Keratinocyte (primary cell): ENCODE measurements around the gene MMD2. TPM values are rescaled to one million over a fixed set of nuclear protein-coding genes. Genes with fewer than 3 reads are reported as not detected.

ENCODE experiments used
- DNase-seq: peaks from one replicate; pipeline ENCODE4 v3.0.0-alpha.2; 2011; ENCODE audit warnings: low read depth, missing footprints, low spot score
- FAIRE-seq: peaks from 2 replicates; lab custom pipeline; 2011; peaks lifted over from hg19 to GRCh38; lab: Jason Lieb, UNC
- H2AFZ ChIP-seq: 2 replicates; pipeline ENCODE4 v1.6.0; 2012; ENCODE audit warnings: low read length, control low read depth, inconsistent platforms; ENCODE audit not compliant: control insufficient read depth
- H3K27ac ChIP-seq: 2 replicates; pipeline ENCODE4 v1.5.1; 2011; ENCODE audit warnings: low read length; ENCODE audit not compliant: control insufficient read depth, insufficient read depth
- H3K27me3 ChIP-seq: 3 replicates; pipeline ENCODE4 v1.6.0; 2011; ENCODE audit warnings: low read length; ENCODE audit not compliant: control insufficient read depth, insufficient read depth; ENCODE audit errors: extremely low read depth
- H3K36me3 ChIP-seq, 2 experiments: 2 replicates in 1 of 2; 3 replicates in 1 of 2; pipeline ENCODE4 v1.5.1; 2011; ENCODE audit warnings: low read length in 2 of 2, mild to moderate bottlenecking in 1 of 2; ENCODE audit not compliant: control insufficient read depth in 2 of 2, insufficient read depth in 2 of 2; ENCODE audit errors: extremely low read depth in 1 of 2
- H3K4me1 ChIP-seq: 3 replicates; pipeline ENCODE4 v1.5.1; 2011; ENCODE audit warnings: low read length; ENCODE audit not compliant: control insufficient read depth, insufficient read depth; ENCODE audit errors: extremely low read depth
- H3K4me2 ChIP-seq: 3 replicates; pipeline ENCODE4 v1.6.0; 2011; ENCODE audit warnings: low read depth, low read length; ENCODE audit not compliant: control insufficient read depth, insufficient read depth; ENCODE audit errors: extremely low read depth
- H3K4me3 ChIP-seq, 3 experiments: fragments of 200-600 bp in 1 of 3; sonication (generic) in 1 of 3; 2 replicates in 2 of 3; 3 replicates in 1 of 3; pipeline ENCODE4 v1.5.1; 2011 to 2016; ENCODE audit warnings: low read length in 3 of 3, mild to moderate bottlenecking in 3 of 3, control low read depth in 2 of 3, inconsistent platforms in 1 of 3, low read depth in 1 of 3, mixed read lengths in 1 of 3, mixed run types in 1 of 3, moderate library complexity in 1 of 3; ENCODE audit not compliant: control insufficient read depth in 2 of 3, insufficient read depth in 2 of 3; ENCODE audit errors: extremely low read depth in 1 of 3
- H3K79me2 ChIP-seq: 2 replicates; pipeline ENCODE4 v1.6.0; 2012; ENCODE audit warnings: low read length; ENCODE audit not compliant: control insufficient read depth, insufficient read depth
- H3K9ac ChIP-seq: 3 replicates; pipeline ENCODE4 v1.6.0; 2011; ENCODE audit warnings: low read length; ENCODE audit not compliant: control insufficient read depth, insufficient read depth; ENCODE audit errors: extremely low read depth
- H3K9me1 ChIP-seq: 3 replicates; pipeline ENCODE4 v1.6.0; 2011; ENCODE audit warnings: low read length; ENCODE audit not compliant: control insufficient read depth, insufficient read depth; ENCODE audit errors: extremely low read depth
- H3K9me3 ChIP-seq: 2 replicates; pipeline ENCODE4 v1.5.1; 2012; ENCODE audit warnings: low read depth, low read length; ENCODE audit not compliant: control insufficient read depth
- H4K20me1 ChIP-seq: 3 replicates; pipeline ENCODE4 v1.6.0; 2011; ENCODE audit warnings: low read length; ENCODE audit not compliant: control insufficient read depth, insufficient read depth; ENCODE audit errors: extremely low read depth
- EZH2 ChIP-seq: IDR thresholded peaks from one replicate; pipeline ENCODE4 v1.6.1; 2012; ENCODE audit warnings: inconsistent platforms, mild to moderate bottlenecking, low read length, moderate library complexity
- dilution Hi-C: fragments of 300-500 bp; cut with MboI; formaldehyde crosslinking; loops from one replicate; pipeline ENCODE4 v1.7.0; 2020; ENCODE audit warnings: low sequenced_read_pairs; ENCODE audit not compliant: extremely low pct_ligation_motif_present
- polyA plus RNA-seq, 5 experiments: library from polyadenylated mRNA; depleted of rRNA in 3 of 5; stranded (reverse) in 3 of 5; stranded (forward) in 1 of 5; unstranded in 1 of 5; fragments of >200 nt; gene quantifications; 1 replicate in 1 of 5; 2 replicates in 3 of 5; 3 replicates in 1 of 5; pipeline versions ENCODE4 v1.2.1 to v1.2.3, GENCODE V29; 2011 to 2012; ENCODE audit warnings: missing spikeins in 2 of 5, low read depth in 1 of 5, low replicate concordance in 1 of 5
- TF ChIP-seq, protein P1 (sequence below), 3 experiments: IDR thresholded peaks in 1 of 3; conservative IDR thresholded peaks in 1 of 3; optimal IDR thresholded peaks in 1 of 3; 2 replicates in 2 of 3; 3 replicates in 1 of 3; pipeline versions ENCODE3 to v1.5.1; 2011; ENCODE audit warnings: low read length in 3 of 3, mild to moderate bottlenecking in 3 of 3, moderate library complexity in 2 of 3, control low read depth in 1 of 3, inconsistent platforms in 1 of 3; ENCODE audit not compliant: insufficient read depth in 2 of 3; ENCODE audit errors: extremely low read depth in 1 of 3

MMD2 gene
- polyA plus RNA-seq, 1 donor (not counting 4 experiments of a cell fraction or from before 2014, with no cell fraction given): not detected

DNA sequence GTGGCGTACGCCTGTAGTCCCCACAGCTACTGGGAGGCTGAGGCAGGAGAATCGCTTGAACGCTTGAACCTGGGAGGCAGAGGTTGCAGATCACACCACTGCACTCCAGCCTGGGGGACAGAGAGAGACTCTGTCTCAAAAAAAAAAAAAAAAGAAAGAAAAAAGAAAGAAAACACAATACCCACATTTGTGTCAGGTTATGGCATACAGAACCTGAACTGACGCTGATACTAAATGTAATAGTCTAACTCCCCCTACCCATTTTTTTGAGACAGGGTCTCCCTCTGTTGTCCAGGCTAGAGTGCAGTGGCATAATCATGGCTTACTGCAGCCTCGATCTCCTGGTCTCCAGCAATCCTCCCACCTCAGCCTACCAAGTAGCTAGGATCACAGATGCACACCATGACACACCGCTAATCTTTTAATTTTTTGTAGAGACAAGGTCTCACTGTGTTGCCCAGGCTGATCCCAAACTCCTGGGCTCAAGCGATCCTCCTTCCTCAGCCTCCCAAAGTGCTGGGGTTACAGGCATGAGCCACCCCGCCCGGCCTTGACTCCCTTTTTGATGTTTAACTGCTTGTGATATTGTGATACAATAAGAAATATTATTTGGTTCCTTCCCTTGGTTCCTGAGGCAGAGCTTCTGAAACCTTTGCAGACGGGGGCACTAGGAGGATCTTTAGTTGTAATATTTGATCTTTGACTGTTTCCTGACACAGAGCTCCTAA lies 6.5 kb upstream of the MMD2 start:
- H3K9me1 ChIP-seq: no peaks in the 10 kb centered on the region
- H3K4me2 ChIP-seq: no peak overlapping the region
- no peak overlapping the region for H3K4me3 ChIP-seq
- H3K4me1 ChIP-seq: no peaks in the 10 kb centered on the region
- no peaks in the 10 kb centered on the region for H3K79me2 ChIP-seq
- no peak for TF ChIP-seq EZH2
- TF ChIP-seq, protein P1, sequence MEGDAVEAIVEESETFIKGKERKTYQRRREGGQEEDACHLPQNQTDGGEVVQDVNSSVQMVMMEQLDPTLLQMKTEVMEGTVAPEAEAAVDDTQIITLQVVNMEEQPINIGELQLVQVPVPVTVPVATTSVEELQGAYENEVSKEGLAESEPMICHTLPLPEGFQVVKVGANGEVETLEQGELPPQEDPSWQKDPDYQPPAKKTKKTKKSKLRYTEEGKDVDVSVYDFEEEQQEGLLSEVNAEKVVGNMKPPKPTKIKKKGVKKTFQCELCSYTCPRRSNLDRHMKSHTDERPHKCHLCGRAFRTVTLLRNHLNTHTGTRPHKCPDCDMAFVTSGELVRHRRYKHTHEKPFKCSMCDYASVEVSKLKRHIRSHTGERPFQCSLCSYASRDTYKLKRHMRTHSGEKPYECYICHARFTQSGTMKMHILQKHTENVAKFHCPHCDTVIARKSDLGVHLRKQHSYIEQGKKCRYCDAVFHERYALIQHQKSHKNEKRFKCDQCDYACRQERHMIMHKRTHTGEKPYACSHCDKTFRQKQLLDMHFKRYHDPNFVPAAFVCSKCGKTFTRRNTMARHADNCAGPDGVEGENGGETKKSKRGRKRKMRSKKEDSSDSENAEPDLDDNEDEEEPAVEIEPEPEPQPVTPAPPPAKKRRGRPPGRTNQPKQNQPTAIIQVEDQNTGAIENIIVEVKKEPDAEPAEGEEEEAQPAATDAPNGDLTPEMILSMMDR (optimal IDR thresholded peaks at IDR 0.05 in 1 of 3, IDR thresholded peaks at IDR 0.05 in 1 of 3, conservative IDR thresholded peaks at IDR 0.05 in 1 of 3; ENCODE audit: extremely low read depth in 1 of 3, insufficient read depth in 2 of 3, low read length in 3 of 3): no peak
- H2AFZ ChIP-seq: no peak overlapping the region
- DNase-seq: no peak
- no peak for FAIRE-seq
- peaks cover 3% of the 10 kb centered on the region for H3K27me3 ChIP-seq
- dilution Hi-C loops: no loop called here
- H4K20me1 ChIP-seq: no peaks in the 10 kb centered on the region
- no peak overlapping the region for H3K27ac ChIP-seq
- no peaks in the 10 kb centered on the region for H3K9me3 ChIP-seq
- no peak overlapping the region for H3K9ac ChIP-seq
- no peaks in the 10 kb centered on the region for H3K36me3 ChIP-seq

DNA sequence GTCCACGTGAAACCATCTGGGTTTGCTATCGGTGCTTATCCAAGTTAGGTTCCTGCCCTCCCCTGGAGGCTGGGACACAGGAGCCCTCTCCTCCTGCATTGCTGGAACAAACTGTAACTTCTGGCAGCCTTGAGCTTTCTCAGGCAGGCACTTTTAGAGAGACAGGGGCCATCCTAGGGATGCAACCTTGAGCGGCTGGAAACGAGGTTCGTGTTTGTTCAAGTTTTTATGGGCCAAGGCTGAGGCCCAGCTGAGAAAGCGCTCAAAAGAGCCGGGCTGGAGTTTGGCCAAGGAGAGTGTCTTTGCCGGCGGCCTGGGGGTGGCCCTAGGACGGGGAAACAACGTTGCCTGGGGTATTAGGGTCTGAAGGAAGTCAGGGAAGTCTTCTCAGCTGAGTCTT lies 5.5 kb upstream of the MMD2 start:
- dilution Hi-C loops: no loop called here
- Histone ChIP-seq H3K4me3 (no peak overlapping the region), H3K36me3 (no peaks in the 10 kb centered on the region), H2AFZ (no peak overlapping the region), H3K4me1 (no peaks in the 10 kb centered on the region), H3K9me3 (no peaks in the 10 kb centered on the region), H3K9ac (no peak overlapping the region), H3K27me3 (peaks cover 7% of the 10 kb centered on the region), H3K9me1 (no peaks in the 10 kb centered on the region), H3K27ac (no peak overlapping the region), H3K79me2 (no peaks in the 10 kb centered on the region), H3K4me2 (no peak overlapping the region), H4K20me1 (no peaks in the 10 kb centered on the region)
- no peak for FAIRE-seq
- no peak for TF ChIP-seq EZH2
- TF ChIP-seq, protein P1 (optimal IDR thresholded peaks at IDR 0.05 in 1 of 3, IDR thresholded peaks at IDR 0.05 in 1 of 3, conservative IDR thresholded peaks at IDR 0.05 in 1 of 3; ENCODE audit: extremely low read depth in 1 of 3, insufficient read depth in 2 of 3, low read length in 3 of 3): no peak
- no peak for DNase-seq
